GM12878 (cell line): ENCODE results near the gene WDR38. TPM values are rescaled to one million over a fixed set of nuclear protein-coding genes. Genes with fewer than 3 reads are reported as not detected.
"Not testable (repeated sequence)": the region's sequence is repeated elsewhere in the genome, so short reads cannot be mapped to it uniquely, and the experiment has no call there.

ENCODE experiments used
- ATAC-seq: fragments of 200-7000 bp; cut with Tn5 transposase; 3 replicates; pipeline ENCODE4 v1.9.1; 2020; ENCODE audit warnings: mild to moderate bottlenecking, moderate library complexity
- BruUV-seq: library from RNA; stranded (reverse); fragments of 400-500 nt; replicated peaks from 2 replicates; lab custom pipeline; 2021; lab: Mats Ljungman, UMichigan
- CTCF ChIA-PET: fragments of 300-600 bp; sonication (Branson Sonifier 250); formaldehyde crosslinking; extraction: SDS; loops from one replicate; lab custom pipeline; 2021; ENCODE audit warnings: inconsistent platforms; lab: Yijun Ruan, JAX
- POLR2A ChIA-PET: fragments of 350-600 bp; formaldehyde crosslinking; extraction: SDS; loops from one replicate; lab custom pipeline; 2021; ENCODE audit warnings: inconsistent platforms; lab: Charles Lee
- RAD21 ChIA-PET: fragments of 300-600 bp; sonication (Branson Sonifier 250); formaldehyde crosslinking; loops from one replicate; lab custom pipeline; 2023; ENCODE audit warnings: antibody characterized with exemption; ENCODE audit not compliant: unreplicated experiment; lab: Charles Lee
- SMC1A ChIA-PET: fragments of 300-600 bp; sonication (Branson Sonifier 250); formaldehyde crosslinking; loops from one replicate; lab custom pipeline; 2023; ENCODE audit not compliant: unreplicated experiment, uncharacterized antibody; lab: Charles Lee
- DNase-seq: peaks from one replicate; pipeline ENCODE4 v3.0.0-alpha.2; 2011; ENCODE audit warnings: low read depth, low spot score
- FAIRE-seq: peaks from 3 replicates; lab custom pipeline; 2011; peaks lifted over from hg19 to GRCh38; lab: Jason Lieb, UNC
- H2AFZ ChIP-seq: 2 replicates; pipeline ENCODE4 v1.6.0; 2011; ENCODE audit warnings: low read depth, low read length, control low read depth; ENCODE audit not compliant: control insufficient read depth
- H3K27ac ChIP-seq: 2 replicates; pipeline ENCODE4 v1.5.1; 2011; ENCODE audit warnings: control low read depth; ENCODE audit not compliant: control insufficient read depth, insufficient read depth
- H3K27me3 ChIP-seq, 2 experiments: replicated peaks in 1 of 2; 2 replicates each; pipeline versions ENCODE4 v1.6.0 to v1.6.1; 2011; ENCODE audit warnings: low read length in 1 of 2; ENCODE audit not compliant: control insufficient read depth in 2 of 2, insufficient read depth in 2 of 2
- H3K36me3 ChIP-seq, 2 experiments: 2 replicates each; pipeline ENCODE4 v1.5.1; 2011; ENCODE audit warnings: low read length in 1 of 2; ENCODE audit not compliant: control insufficient read depth in 2 of 2, insufficient read depth in 2 of 2
- H3K4me1 ChIP-seq: 2 replicates; pipeline ENCODE4 v1.6.1; 2011; ENCODE audit warnings: mild to moderate bottlenecking, low read length, moderate library complexity, mixed read lengths; ENCODE audit not compliant: control insufficient read depth, insufficient read depth
- H3K4me2 ChIP-seq: 2 replicates; pipeline ENCODE4 v1.6.0; 2011; ENCODE audit warnings: control low read depth; ENCODE audit not compliant: control insufficient read depth, insufficient read depth
- H3K4me3 ChIP-seq: fragments of 200-600 bp; sonication (generic); 2 replicates; pipeline ENCODE4 v1.5.1; 2016
- H3K79me2 ChIP-seq: 2 replicates; pipeline ENCODE4 v1.6.0; 2011; ENCODE audit warnings: low read length; ENCODE audit not compliant: control insufficient read depth, insufficient read depth
- H3K9ac ChIP-seq: 2 replicates; pipeline ENCODE4 v1.8.0; 2011; ENCODE audit warnings: low read length, control low read depth, mixed read lengths; ENCODE audit not compliant: control insufficient read depth, insufficient read depth
- H3K9me3 ChIP-seq: replicated peaks from 3 replicates; pipeline ENCODE4 v1.5.1; 2011; ENCODE audit warnings: mild to moderate bottlenecking, low read length; ENCODE audit not compliant: control insufficient read depth, insufficient read depth
- H4K20me1 ChIP-seq: 2 replicates; pipeline ENCODE4 v1.6.0; 2011; ENCODE audit not compliant: control insufficient read depth, insufficient read depth
- CHD4 ChIP-seq: fragments of 200-600 bp; sonication (generic); IDR thresholded peaks from 2 replicates; pipeline ENCODE4 v1.6.1; 2016; ENCODE audit warnings: mild to moderate bottlenecking
- HDGF ChIP-seq: fragments of 450-650 bp; IDR thresholded peaks from 2 replicates; pipeline ENCODE4 v1.6.1; 2016; ENCODE audit warnings: antibody characterized with exemption
- IKZF1 ChIP-seq: fragments of 450-650 bp; conservative IDR thresholded peaks from 2 replicates; pipeline ENCODE4 v1.6.1; 2017; ENCODE audit warnings: antibody characterized with exemption, mild to moderate bottlenecking
- MEF2B ChIP-seq: fragments of 450-650 bp; IDR thresholded peaks from 2 replicates; pipeline ENCODE4 v1.6.1; 2018; ENCODE audit warnings: mild to moderate bottlenecking, moderate library complexity; ENCODE audit not compliant: partially characterized antibody, poor library complexity, severe bottlenecking
- NFYB ChIP-seq: IDR thresholded peaks from 2 replicates; pipeline ENCODE4 v1.6.1; 2011; ENCODE audit warnings: low read depth, mild to moderate bottlenecking, low read length, improper control_type of control experiment, moderate library complexity; ENCODE audit not compliant: insufficient read depth
- SMAD1 ChIP-seq: fragments of 450-650 bp; IDR thresholded peaks from 2 replicates; pipeline ENCODE4 v1.6.1; 2018; ENCODE audit warnings: mild to moderate bottlenecking, low read depth; ENCODE audit not compliant: partially characterized antibody
- SREBF2 ChIP-seq: IDR thresholded peaks from 2 replicates; pipeline ENCODE4 v1.6.1; 2012; ENCODE audit warnings: mild to moderate bottlenecking, low read length
- WGBS: methylation state at CpG from one replicate; pipeline ENCODE4 v1.1.6; 2016; ENCODE audit warnings: low lambda C conversion rate; ENCODE audit not compliant: insufficient replicate concordance, insufficient coverage; ENCODE audit errors: missing lambda C conversion rate; 5-methylcytosine and 5-hydroxymethylcytosine counted together
- in situ Hi-C: fragments of 300-500 bp; cut with MboI; formaldehyde crosslinking; loops from 9 replicates; pipeline ENCODE4 v1.14.3; 2018; ENCODE audit warnings: mixed read lengths
- intact Hi-C: fragments of 100-400 bp; cut with micrococcal nuclease; formaldehyde crosslinking; loops from one replicate; pipeline ENCODE4 v1.14.2; 2022; ENCODE audit not compliant: unreplicated experiment
- polyA plus RNA-seq, 11 experiments: library from polyadenylated mRNA; depleted of rRNA in 4 of 11; unstranded in 6 of 11; stranded (reverse) in 5 of 11; fragments of >200 nt; fragmentation: Nextera tagmentation in 4 of 11; fragmentation: Illumina TruSeq in 1 of 11; extraction: Ambion mirVana in 4 of 11; extraction: Trizol in 1 of 11; gene quantifications; 1 replicate in 1 of 11; 2 replicates in 10 of 11; pipeline versions ENCODE4 v1.2.1 to v1.2.3, GENCODE V29; 2011 to 2016; ENCODE audit warnings: inconsistent platforms in 2 of 11, missing spikeins in 2 of 11, low read depth in 1 of 11
- total RNA-seq, 4 experiments: library from RNA; depleted of rRNA in 3 of 4; stranded (reverse); fragments of >200 nt in 3 of 4; fragmentation: Illumina TruSeq in 1 of 4; extraction: Trizol in 1 of 4; gene quantifications; 2 replicates each; pipeline versions ENCODE4 v1.2.1 to v1.2.3, GENCODE V29; 2013 to 2021

Gene WDR38
- total and polyA plus RNA-seq, 10 of the 15 experiments (the other 5 are each of a cell fraction or from before 2014, with no cell fraction given), result not detected

DNA sequence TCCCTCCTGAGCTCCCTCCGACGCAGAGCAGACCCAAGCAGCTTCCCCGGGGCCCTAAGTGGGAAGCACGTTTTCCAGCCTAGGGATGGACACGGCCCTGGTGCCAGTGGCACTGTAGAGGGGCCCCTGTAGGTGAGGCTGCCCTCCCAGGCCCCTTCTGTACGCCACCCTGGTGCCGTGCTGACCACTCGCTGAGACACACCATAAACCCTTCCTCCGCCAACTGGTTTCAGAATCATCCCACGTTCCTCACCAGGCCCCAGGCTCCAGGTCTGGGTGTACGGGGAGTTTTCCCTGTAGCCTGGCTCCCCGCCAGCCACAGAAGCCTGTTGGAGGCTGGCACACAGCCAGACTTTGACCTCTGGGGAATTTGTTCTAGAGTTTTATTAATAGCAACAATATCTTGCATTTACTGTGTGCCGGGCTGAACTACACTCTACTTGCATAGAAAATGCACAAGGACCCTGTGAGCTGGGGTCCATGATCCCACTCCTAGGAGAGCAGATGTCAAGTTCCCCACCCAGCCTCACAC lies 18.2 kb upstream of the WDR38 start:
- FAIRE-seq, result no peak
- no peaks in the 10 kb centered on the region; the same call in 1 of the 2 replicates for H3K4me1 ChIP-seq
- ChIA-PET CTCF (interaction anchor here (0.7 to 3.5 kb wide), 7 partner anchors 16 to 62 kb away, joined by 3 to 16 read pairs (median 3); partner anchors contain the start of gene WDR38), SMC1A (no interaction called here), RAD21 (no interaction called here)
- intact Hi-C loops, result no loop called here
- no peaks in the 10 kb centered on the region for H3K36me3 ChIP-seq
- DNase-seq, result no peak
- WGBS, result 59% methylated on average over 13 of the region's 13 CpGs
- no peak overlapping the region for H3K27ac ChIP-seq
- no peak overlapping the region for H3K4me2 ChIP-seq
- BruUV-seq, result no TSS peak
- peak; percentile 46 for TF ChIP-seq MEF2B
- TF ChIP-seq IKZF1, result 0 out of 2 replicates have a peak, but pooled peaks have one; percentile 10
- TF ChIP-seq HDGF, result no peak
- no peak for TF ChIP-seq CHD4
- TF ChIP-seq SMAD1, result peak; percentile 84
- TF ChIP-seq SREBF2, result no peak
- TF ChIP-seq, all 136 proteins: peak for 3
- in situ Hi-C loops, result no loop called here
- H3K27me3 ChIP-seq, result no peaks in the 10 kb centered on the region
- POLR2A ChIA-PET, result interaction anchor here (0.5 to 0.7 kb wide), 2 partner anchors 18 to 51 kb away, joined by 3 read pairs; no protein-coding TSS in a partner anchor
- no peaks in the 10 kb centered on the region for H3K79me2 ChIP-seq
- no peaks in the 10 kb centered on the region for H3K9me3 ChIP-seq
- H4K20me1 ChIP-seq, result no peaks in the 10 kb centered on the region
- no peak overlapping the region for H2AFZ ChIP-seq
- H3K9ac ChIP-seq, result no peak overlapping the region
- ATAC-seq, result no peak
- no peak overlapping the region for H3K4me3 ChIP-seq

GRCh38 chr9:124838132-124838531 lies 15.1 kb upstream of the WDR38 start:
- peak; percentile 28; the same call in 1 of the 2 replicates for TF ChIP-seq NFYB
- H3K27me3 ChIP-seq, RAD21 ChIA-PET, BruUV-seq, FAIRE-seq, H3K36me3 ChIP-seq, intact Hi-C loops, H3K9me3 ChIP-seq, in situ Hi-C loops, H4K20me1 ChIP-seq, H3K79me2 ChIP-seq, H3K4me1 ChIP-seq, H3K4me2 ChIP-seq, H3K27ac ChIP-seq, ATAC-seq, H3K4me3 ChIP-seq, DNase-seq, H2AFZ ChIP-seq, H3K9ac ChIP-seq: not testable (repeated sequence)
- ChIA-PET SMC1A (interaction anchor here (0.9 to 1.5 kb wide), 3 partner anchors 14 to 66 kb away, joined by 3 to 4 read pairs (median 4); partner anchors contain the start of gene WDR38), CTCF (interaction anchor here (1.1 to 1.6 kb wide), 2 partner anchors 63 to 64 kb away, joined by 3 to 5 read pairs; no protein-coding TSS in a partner anchor), POLR2A (interaction anchor here (0.6 kb wide), 2 partner anchors 288 to 362 kb away, joined by 3 to 4 read pairs; partner anchors contain the start of gene RABEPK)
- 49% methylated on average over 5 of the region's 5 CpGs for WGBS

DNA sequence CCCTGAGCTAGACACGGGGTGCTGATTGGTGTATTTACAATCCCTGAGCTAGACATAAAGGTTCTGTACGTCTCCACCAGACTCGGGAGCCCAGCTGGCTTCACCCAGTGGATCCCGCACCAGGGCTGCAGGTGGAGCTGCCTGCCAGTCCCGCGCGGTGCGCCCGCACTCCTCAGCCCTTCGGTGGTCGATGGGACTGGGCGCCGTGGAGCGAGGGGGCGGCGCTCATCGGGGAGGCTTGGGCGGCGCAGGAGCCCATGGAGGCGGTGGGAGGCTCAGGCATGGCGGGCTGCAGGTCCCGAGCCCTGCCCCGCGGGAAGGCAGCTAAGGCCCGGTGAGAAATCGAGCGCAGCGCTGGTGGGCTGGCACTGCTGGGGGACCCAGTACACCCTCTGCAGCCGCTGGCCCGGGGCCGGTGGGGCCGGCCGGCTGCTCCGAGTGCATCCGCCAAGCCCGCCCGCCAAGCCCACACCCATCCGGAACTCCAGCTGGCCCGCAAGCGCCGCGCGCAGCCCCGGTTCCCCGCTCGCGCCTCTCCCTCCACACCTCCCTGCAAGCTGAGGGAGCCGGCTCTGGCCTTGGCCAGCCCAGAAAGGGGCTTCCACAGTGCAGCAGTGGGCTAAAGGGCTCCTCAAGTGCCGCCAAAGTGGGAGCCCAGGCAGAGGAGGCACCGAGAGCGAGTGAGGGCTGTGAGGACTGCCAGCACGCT lies 14.5 kb upstream of the WDR38 start:
- DNase-seq, H3K36me3 ChIP-seq, in situ Hi-C loops, BruUV-seq, H3K27me3 ChIP-seq, H3K4me3 ChIP-seq, intact Hi-C loops, H3K4me2 ChIP-seq, FAIRE-seq, ATAC-seq, H2AFZ ChIP-seq, H3K79me2 ChIP-seq, H3K9ac ChIP-seq, H3K27ac ChIP-seq, H4K20me1 ChIP-seq, H3K9me3 ChIP-seq, H3K4me1 ChIP-seq: not testable (repeated sequence)
- ChIA-PET SMC1A (interaction anchor here (1.2 to 1.5 kb wide), 2 partner anchors 14 to 67 kb away, joined by 3 to 4 read pairs; no protein-coding TSS in a partner anchor), CTCF (interaction anchor here (1.6 to 26.5 kb wide), 3 partner anchors 10 to 64 kb away, joined by 5 to 575 read pairs (median 8); partner anchors contain the start of genes NR6A1 and OLFML2A), POLR2A (interaction anchor here (0.6 kb wide), 1 partner anchor 361 kb away, joined by 4 read pairs; the partner anchor contains the start of gene RABEPK), RAD21 (interaction anchor here (1.8 kb wide), 1 partner anchor 15 kb away, joined by 5 read pairs; the partner anchor contains the start of gene WDR38)
- WGBS, result 87% methylated on average over 21 of the region's 52 CpGs
